DMS53 (cell line): Measurements from ENCODE around the gene DPH7.
"Not testable (repeated sequence)": the region's sequence is repeated elsewhere in the genome, so short reads cannot be mapped to it uniquely, and the experiment has no call there.

Experiments used
- DNase-seq: peaks from one replicate; lab custom pipeline; 2025; lab: John Stamatoyannopoulos, UW

DPH7 gene

GRCh38 chr9:137578518-137579258, at the start of gene DPH7:
Gene DPH7, minus strand, starts transcription at chr9:137578925. Its CDS starts 148 bp downstream, at chr9:137578777.
- peak; percentile 98 for DNase-seq

- not testable (repeated sequence) for DNase-seq
Observed at GRCh38 chr9:137627406-137627805, 48.7 kb upstream of the DPH7 start.

- DNase-seq, result no peak
Observed at GRCh38 chr9:137626464-137626863, 47.7 kb upstream of the DPH7 start.

GRCh38 chr9:137622211-137622610, 43.5 kb upstream of the DPH7 start:
- DNase-seq, result not testable (repeated sequence)

GRCh38 chr9:137621131-137621757, 42.5 kb upstream of the DPH7 start:
- peak; percentile 58 for DNase-seq

GRCh38 chr9:137620581-137620980, 41.9 kb upstream of the DPH7 start:
- no peak for DNase-seq

GRCh38 chr9:137620048-137620405, 41.3 kb upstream of the DPH7 start:
- no peak for DNase-seq

GRCh38 chr9:137619240-137620047, 40.7 kb upstream of the DPH7 start:
- DNase-seq, result peak; percentile 65

GRCh38 chr9:137618105-137619067, 39.7 kb upstream of the DPH7 start, which contains the start of gene EHMT1:
Gene EHMT1, plus strand, starts transcription at chr9:137619005. Its CDS starts 24 bp downstream, at chr9:137619029.
- DNase-seq, result peak; percentile 94

- DNase-seq, result no peak
Observed at GRCh38 chr9:137615387-137615871, 36.7 kb upstream of the DPH7 start.

- DNase-seq, result no peak
Observed at GRCh38 chr9:137614631-137615386, 36.1 kb upstream of the DPH7 start.

- no peak for DNase-seq
Observed at GRCh38 chr9:137613738-137614523, 35.2 kb upstream of the DPH7 start.

- no peak for DNase-seq
Observed at GRCh38 chr9:137613259-137613658, 34.5 kb upstream of the DPH7 start.

GRCh38 chr9:137612741-137613142, 34.0 kb upstream of the DPH7 start:
- DNase-seq, result no peak

- DNase-seq, result peak; percentile 97
Observed at GRCh38 chr9:137611623-137612609, 33.2 kb upstream of the DPH7 start.

GRCh38 chr9:137610944-137611343, 32.2 kb upstream of the DPH7 start:
- peak; percentile 43 for DNase-seq

GRCh38 chr9:137607141-137607857, 28.6 kb upstream of the DPH7 start:
- peak; percentile 42 for DNase-seq

GRCh38 chr9:137606734-137607138, 28.0 kb upstream of the DPH7 start:
- peak; percentile 54 for DNase-seq
